GM21515 (cell line): ENCODE measurements around the gene COX11.

Experiments
- ATAC-seq: cut with Tn5 transposase; IDR thresholded peaks from one replicate; pipeline ENCODE4 v1.9.1; 2021; ENCODE audit not compliant: unreplicated experiment

Gene COX11, protein sequence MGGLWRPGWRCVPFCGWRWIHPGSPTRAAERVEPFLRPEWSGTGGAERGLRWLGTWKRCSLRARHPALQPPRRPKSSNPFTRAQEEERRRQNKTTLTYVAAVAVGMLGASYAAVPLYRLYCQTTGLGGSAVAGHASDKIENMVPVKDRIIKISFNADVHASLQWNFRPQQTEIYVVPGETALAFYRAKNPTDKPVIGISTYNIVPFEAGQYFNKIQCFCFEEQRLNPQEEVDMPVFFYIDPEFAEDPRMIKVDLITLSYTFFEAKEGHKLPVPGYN

DNA sequence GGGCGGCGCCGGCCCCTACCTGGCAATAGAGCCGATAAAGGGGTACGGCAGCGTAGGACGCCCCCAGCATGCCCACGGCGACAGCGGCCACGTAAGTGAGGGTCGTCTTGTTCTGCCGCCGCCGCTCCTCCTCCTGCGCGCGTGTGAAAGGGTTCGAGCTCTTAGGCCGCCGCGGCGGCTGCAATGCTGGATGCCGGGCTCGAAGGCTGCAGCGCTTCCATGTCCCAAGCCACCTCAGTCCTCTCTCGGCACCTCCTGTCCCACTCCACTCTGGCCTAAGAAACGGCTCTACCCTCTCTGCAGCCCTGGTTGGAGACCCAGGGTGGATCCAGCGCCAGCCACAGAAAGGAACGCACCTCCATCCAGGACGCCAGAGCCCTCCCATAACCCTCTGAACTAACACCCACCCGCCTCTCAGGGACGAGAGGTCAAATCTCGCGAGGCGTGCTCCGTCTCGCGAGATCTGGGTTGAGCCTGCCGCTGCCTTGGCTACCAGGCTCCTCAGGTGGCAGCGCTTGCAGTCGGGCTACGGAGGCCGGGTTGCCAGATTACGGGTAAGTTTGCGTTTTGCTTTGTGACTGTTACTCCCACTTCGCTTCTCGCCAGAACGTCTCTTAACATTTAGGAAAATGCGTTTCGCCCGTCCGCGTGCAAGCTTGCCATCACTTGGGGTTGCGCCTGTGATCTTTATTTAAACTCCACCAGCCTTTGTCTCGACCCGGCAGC is at the start of gene COX11, which contains the start of gene STXBP4:
TSS of gene COX11 (minus strand) at position 393 of the 726 bp plus-strand sequence. CDS start at position 385, 8 bp downstream.
TSS of gene STXBP4 (plus strand) at position 504 of the 726 bp plus-strand sequence. CDS start 17,455 bp downstream, outside the sequence.
- ATAC-seq, result peak; percentile 95

DNA sequence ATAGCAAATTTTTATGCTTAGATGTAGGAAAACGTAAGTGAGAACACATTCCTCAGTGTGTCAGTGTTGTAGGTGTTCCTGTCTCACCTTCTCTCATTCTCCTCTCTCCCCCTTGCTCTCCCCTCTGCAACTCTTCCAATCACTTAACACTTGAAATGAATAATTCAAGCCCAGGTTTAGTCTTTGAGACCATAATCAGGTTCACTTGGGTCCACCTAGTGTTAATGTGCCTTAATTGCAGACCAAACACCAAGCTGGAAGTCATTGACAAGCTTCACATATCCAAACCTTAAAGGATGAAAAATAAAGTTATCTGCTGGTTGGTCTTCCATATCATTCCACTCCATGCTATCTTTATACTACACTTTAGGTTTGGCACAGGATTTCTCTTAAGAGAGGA is 37.1 kb upstream of the COX11 start:
- ATAC-seq, result no peak

DNA sequence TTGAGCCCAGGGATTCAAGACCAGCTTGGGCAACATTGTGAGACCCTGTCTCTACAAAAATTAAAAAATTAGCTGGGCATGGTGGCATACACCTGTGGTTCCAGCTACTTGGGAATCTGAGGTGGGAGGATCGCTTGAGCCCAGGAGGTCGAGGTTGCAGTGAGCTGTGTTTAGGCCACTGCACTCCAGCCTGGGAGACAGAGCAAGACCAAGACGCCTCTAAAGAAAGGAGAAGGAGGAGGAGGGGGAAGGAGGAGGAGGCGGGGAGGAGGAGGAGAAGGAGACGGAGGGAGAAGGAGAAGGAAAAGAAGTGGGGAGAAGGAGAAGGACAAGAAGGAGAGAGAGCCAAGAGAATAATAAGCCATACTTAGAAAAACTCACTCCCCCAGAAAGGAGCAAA is 36.0 kb upstream of the COX11 start:
- no peak for ATAC-seq

DNA sequence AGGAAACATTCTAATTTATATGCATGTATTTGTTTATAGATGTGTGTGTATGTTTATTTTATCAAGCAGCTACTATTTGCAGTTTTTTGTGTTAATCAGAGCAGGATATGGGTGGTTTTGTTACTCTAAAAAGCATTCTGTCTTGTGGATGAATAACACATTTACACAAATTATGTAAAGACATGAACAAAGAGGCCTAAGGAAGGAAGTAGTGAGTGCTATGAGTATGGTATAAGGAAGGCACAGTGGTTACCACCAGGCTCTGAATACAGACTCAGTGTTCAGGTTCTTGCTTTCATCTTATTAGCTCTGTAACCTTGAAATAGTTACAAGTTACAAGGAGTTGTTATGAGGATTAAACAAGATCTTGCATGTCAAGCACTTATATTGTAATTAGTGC is 34.0 kb upstream of the COX11 start:
- no peak for ATAC-seq

DNA sequence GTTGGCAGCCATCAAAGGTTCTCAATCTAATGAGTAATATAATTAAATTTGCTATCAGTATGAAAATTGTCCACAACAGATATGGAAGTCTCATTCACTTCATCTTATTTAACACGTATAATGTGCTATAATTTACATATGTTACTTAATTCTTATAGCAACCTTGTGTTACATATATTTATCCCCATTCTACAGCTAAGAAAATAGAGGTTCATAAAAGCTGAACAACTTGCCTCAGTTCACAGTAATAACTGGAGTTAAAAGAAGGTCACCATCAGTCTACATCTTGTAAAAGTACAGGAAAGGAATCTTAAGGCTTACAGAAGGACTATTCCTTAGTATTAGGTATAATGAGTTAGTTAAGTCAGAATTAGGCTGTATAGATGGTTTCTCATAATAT is 28.0 kb upstream of the COX11 start:
- ATAC-seq, result no peak

DNA sequence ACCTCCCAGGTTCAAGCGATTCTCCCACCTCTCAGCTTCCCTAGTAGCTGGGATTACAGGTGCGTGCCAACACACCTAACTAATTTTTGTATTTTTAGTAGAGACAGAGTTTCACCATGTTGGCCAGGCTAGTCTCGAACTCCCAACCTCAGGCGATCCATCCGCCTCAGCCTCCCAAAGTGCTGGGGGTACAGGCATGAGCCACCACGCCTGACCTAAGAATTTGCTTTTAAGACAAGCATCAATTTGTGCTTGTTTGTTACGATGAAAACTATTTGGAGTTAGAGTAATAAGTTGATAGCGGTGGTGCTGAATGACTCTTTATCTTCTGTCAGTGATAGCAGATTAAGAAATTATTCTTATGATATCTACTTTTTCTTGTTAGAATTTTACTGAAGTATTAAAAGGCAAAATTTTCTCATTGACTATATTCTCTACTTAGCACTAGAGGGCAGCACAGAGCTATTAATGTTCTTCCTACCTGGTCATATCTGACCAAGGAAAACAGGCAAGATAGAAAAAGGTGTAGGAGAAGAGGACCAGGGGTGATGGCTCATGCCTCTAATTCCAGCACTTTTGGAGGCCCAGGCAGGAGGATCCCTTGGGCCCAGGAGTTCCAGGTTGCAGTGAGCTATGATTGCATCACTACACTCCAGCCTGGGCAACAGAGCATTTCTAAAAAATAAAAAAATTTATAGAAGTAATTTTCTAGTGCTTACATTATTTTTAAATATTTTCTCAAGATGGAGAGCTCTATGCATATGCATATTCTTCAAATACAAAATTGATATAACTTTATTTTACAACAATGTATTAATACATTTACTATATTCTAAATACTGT is 24.6 kb upstream of the COX11 start:
- ATAC-seq, result peak; percentile 74

DNA sequence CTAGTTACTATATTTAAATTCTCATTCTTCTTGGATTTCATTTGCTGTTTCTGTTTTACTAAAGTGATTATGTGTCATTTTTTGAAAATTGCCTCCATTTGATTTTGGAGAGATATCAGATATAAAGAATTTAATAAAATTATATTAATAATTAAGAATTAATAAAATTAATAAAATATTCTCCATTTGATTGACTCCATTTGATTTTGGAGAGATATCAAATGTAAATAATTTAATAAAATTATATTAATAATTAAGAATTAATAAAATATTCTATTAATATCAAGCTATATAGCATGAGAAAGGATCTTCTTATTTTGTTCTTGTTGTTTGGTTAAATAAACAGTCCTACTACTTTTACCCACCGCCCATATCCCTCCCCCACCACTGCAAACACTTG is 23.1 kb upstream of the COX11 start:
- no peak for ATAC-seq

DNA sequence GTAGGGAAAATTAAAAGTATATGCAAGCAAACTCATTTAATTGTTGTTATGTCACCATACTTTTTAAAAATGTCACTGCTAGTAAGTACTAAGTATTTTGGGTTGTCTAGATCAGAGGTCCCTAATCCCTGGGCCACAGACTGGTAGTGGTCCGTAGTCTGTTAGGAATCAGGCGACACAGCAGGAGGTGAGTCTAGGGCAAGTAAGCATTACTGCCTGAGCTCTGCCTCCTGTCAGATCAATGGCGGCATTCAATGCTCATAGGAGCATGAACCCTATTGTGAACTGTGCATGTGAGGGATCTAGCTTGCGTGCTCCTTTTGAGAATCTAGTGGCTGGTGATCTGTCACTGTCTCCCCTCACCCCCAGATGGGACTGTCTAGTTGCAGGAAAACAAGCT is 21.7 kb upstream of the COX11 start:
- no peak for ATAC-seq

DNA sequence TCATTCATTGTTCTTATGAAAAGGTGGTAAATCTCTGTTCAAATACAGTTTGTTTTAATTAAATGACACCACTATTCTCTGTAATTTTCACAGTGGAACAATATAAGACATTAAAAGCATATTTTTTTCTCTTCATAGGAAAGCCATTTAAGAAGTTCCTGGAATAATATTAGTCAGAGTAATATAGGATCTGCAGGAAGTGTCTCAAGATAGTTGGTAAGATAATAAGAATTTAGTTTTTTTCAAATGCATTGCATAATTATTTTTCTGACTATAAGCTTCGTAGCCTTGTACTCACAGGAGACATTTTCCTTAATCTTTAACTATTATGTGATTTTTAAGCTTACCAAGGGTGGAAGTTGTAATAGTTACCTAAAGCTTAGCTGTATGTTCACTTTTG is 17.0 kb upstream of the COX11 start:
- no peak for ATAC-seq

DNA sequence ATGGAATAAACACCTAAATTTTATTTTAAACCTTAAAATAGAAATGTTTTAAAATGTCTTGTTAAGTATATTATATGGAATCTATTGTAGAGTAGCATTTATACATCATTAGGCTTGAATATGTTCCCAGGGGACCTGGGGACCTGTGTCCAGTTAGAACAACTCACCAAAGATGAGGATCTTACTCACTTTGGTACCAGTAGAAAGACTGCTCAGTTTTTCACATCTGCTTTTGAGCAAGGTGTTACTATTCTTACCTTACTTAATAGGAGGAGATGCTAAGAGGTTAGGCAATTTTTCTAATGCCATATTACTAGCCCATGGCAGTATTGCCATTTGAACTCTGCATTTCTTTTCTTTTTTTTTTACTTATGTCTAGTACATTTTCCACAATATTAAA is 14.8 kb upstream of the COX11 start:
- no peak for ATAC-seq

DNA sequence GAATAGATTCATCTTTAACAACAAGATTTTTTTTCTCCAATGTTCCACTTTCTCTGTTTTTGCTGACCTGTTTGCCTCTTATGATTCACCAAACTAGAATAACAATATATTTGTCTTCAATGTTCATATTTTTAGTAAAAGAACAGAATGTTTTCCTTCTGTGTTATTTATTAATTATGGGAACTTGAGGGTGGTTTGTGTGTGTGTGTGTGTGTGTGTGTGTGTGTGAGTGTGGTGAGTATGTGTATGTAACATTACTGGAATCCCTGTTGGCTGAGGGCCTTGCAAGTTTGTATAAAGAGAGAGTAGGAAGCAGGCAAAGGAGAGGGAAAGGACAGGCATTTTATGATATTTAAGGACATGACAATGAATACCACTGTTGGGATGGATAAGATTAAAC is 13.9 kb upstream of the COX11 start:
- ATAC-seq, result no peak

DNA sequence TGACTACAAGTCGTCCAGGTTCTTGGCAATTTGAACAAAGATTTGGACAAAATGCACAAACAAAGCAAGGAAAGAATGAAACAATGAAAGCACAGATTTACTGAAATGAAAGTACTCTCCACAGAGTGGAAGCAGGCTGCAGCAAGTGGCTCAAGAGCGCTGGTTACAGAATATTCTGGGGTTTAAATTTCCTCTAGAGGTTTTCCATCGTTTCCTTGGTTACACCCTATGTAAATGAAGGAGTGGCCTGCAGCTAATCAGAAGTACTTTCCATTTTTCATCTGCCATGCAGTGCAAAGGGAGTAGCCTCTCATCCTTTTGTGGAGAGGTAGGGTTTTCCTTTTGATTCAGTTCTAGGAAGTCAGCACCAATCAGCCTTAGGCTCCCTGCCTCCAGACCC is 11.9 kb upstream of the COX11 start:
- ATAC-seq, result no peak

DNA sequence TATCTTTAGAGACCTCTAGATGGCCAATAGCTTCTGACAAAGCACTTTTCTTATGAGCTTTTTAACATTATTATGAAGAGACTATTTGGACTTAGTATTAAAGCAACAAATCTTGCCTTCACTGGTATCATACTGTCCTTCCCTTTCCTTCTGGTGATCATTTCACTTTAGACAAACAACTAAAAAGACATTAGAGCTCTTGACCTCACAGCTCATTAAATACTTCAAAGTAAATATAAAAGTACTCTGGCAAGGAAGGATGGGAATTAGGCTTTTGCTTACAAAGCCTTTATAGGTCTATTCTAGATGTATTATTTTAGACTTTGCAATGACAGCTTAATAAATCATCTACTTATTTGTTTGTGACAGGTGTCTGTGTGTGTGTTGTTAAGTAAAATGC is 11.2 kb upstream of the COX11 start:
- ATAC-seq, result no peak

DNA sequence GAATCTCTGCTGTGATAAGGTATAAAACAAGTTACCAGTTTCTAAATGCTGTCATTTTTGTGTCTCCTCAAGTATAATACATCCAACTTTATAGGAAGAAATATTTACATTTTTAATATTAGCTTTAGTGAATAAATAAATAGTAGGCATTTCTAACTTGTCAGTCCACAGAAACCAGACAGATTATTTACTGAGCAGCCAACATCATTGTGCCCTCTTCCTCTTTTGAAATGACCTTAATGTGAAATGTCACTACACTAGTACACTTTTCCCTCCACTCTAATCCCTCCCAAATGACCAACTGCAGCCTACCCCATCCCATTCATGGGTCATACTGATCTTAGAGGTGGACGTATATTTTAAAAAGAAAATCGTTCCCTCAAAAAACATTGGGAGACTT is 9.3 kb upstream of the COX11 start:
- ATAC-seq, result no peak

DNA sequence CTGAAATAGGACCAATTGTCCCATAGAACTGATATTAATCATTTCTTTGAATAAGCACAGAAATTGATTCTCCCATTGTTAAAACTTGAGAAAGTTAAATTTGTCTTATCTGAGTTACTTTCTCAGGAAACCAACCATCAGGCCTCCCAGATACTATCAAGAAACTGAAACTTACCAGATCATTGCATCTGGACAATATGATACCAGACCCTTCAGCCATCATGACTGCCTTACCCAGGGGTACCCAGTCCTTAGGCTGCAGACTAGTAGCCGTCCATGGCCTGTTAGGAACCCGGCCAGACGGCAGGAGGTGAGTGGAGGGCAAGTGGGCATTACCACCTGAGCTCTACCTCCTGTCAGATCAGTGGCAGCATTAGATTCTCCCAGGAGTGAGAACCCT is 7.9 kb upstream of the COX11 start:
- ATAC-seq, result no peak

DNA sequence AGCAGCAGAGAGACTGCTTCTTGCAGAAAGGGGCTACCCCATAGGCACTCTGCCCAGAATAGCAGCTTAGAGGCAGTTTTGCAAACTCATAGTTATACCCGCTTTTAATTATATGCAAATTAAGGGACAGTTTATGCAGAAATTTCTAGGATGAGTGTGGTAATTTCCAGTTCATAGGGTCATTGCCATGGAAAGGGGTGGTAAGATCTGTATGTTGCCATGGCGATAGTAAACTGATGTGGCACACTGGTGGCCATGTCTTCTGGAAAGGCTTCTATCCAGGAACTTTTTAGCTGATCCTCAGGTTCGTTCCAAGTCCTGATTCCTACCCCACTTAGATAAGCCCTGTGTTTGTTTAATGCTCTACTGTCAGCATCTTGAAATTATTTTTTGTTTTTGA is 6.3 kb upstream of the COX11 start:
- ATAC-seq, result no peak

DNA sequence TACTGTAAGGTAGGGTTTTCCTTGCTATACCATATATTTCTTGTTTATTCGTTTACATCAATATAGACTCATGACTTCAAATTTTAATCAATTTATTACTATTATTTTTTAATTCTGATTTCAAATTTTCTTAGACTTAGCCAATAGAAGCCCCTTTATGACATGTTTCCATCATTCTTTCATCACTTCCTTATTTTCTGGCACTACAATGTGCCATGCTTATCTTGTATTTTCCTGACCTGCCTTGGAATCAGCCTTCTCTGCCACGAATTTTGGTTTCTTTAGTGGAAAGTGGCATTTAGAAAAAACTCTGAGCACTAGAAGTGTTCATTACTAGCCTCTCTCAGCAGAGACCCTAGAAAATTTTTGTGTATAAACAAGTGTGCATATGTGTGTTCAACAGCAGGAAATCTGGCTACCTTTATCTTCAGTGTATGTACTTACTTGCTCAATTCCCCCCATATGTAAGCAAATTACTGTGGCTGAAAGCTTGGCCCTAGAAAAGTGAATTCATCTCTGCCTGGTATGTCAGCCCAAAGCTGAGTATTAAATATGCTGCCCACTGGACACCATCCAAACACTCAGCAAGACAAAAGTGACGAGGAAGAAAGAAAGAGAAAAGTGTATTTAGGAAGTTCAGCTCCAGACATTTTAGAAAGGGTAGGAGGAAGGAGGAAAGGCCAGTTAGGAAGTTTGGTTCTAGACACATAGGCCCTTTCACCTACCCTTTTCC is 4.1 kb upstream of the COX11 start:
- ATAC-seq, result no peak

DNA sequence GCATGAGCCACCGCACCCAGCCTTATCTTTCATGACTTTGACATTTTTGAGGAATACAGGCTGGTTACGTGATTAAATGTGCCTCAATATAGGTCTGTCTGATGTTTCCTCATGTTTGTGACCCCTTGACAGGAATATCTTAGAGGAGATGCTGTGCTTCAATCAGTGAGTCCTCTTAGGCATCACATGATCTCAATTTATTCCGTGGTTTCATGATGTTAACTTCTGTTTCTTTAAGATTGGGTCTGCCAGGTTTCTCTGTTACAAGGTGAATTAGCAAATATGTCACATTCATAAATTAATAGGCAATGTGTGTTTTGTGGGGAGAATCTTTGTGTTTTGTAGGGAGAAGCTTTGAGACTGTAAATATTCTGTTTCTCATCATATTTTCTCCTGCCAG is 3.4 kb upstream of the COX11 start:
- ATAC-seq, result no peak

DNA sequence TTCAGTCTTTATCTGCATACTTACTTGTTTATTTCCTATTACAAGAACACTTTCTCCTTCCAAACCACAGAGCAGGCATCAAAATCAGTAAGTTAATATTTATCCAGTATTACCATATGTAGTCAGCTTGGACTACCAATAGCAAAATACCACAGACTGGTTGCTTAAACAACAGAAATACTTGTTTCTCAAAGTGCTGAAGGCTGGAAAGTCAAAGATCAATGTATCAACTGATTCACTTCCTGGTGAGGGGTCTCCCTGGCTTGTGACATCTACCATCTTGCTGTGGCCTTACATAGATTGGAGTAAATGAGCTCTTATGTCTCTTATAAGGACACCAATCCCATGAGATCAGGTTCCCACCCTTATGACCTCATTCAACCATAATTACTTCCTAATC is 2.7 kb upstream of the COX11 start:
- ATAC-seq, result no peak

DNA sequence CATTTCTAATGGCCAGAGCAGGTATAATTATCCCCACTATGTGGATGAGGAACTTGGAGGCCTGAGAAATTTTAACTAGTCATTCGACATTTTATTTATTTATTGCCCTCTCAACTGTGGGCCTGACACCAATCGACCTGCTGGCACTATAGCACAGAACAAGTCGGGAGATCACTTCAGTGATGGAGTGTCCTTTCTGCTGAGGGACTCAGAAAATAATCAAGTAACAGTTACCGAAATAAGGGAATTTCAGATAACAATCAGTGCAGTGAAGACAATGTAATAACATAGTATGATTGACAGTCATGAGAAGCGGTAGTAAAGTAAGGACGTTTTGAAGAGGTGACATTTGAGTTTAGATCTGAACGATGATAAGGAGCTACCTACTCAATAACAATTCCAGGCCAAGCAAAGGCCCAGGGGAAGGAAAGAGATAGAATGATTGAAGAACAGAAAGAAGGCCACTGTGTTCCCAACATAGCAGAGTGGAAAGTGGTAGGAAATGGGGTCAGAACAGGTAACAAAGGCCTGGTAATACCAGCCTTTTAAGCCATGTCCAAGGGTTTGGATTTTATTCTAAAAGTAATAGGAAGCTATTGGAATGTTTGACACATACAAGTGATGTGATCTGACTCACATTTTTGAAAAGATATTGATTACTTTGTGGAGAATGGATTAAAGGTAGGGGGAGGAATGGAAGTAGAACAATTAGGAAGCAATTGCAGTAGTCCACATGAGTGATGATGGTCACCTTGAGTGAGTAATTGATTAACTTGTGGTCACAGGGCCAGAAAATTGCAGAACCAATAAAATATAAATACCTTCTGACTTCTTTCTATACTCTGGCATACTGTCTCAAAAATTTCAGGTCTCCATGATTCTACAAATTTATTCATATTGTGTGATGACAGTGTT is 1.5 kb upstream of the COX11 start:
- no peak for ATAC-seq
